Progenitor cell of endocrine pancreas (in vitro differentiated cells): ENCODE results near the gene ALKBH8. TPM values are rescaled to one million over a fixed set of nuclear protein-coding genes. Genes with fewer than 3 reads are reported as not detected.
"Not testable (repeated sequence)": the region's sequence is repeated elsewhere in the genome, so short reads cannot be mapped to it uniquely, and the experiment has no call there.

Experiments
- DNase-seq: peaks from one replicate; pipeline ENCODE4 v3.0.0; 2021; ENCODE audit warnings: low spot score; ENCODE audit not compliant: unreplicated experiment
- H3K27ac Mint-ChIP-seq: 2 replicates; pipeline ENCODE4 v1.8.0; 2021; ENCODE audit warnings: mild to moderate bottlenecking, moderate library complexity, mixed read lengths
- H3K27me3 Mint-ChIP-seq: 2 replicates; pipeline ENCODE4 v1.8.0; 2021; ENCODE audit warnings: mixed read lengths
- H3K36me3 Mint-ChIP-seq: 2 replicates; pipeline ENCODE4 v1.8.0; 2022; ENCODE audit warnings: mixed read lengths; ENCODE audit not compliant: insufficient read depth
- H3K4me1 Mint-ChIP-seq: 2 replicates; pipeline ENCODE4 v1.8.0; 2021; ENCODE audit warnings: low read depth, mixed read lengths
- H3K4me3 Mint-ChIP-seq: 2 replicates; pipeline ENCODE4 v1.8.0; 2021; ENCODE audit warnings: low read depth, mild to moderate bottlenecking, moderate library complexity, mixed read lengths
- H3K9me3 Mint-ChIP-seq: 2 replicates; pipeline ENCODE4 v1.8.0; 2021; ENCODE audit warnings: low read depth, mixed read lengths
- total RNA-seq: library from RNA; stranded (reverse); gene quantifications from 2 replicates; pipeline ENCODE4 v1.2.1, GENCODE V29; 2021
- TF ChIP-seq, protein P1 (sequence below): fragments of 200-600 bp; sonication (generic); IDR thresholded peaks from one replicate; pipeline ENCODE4 v1.5.0; 2021; ENCODE audit warnings: antibody characterized with exemption, mild to moderate bottlenecking; ENCODE audit not compliant: unreplicated experiment

ALKBH8 gene
- total RNA-seq, 1 donor from 2014 or later: 6.9 TPM

DNA sequence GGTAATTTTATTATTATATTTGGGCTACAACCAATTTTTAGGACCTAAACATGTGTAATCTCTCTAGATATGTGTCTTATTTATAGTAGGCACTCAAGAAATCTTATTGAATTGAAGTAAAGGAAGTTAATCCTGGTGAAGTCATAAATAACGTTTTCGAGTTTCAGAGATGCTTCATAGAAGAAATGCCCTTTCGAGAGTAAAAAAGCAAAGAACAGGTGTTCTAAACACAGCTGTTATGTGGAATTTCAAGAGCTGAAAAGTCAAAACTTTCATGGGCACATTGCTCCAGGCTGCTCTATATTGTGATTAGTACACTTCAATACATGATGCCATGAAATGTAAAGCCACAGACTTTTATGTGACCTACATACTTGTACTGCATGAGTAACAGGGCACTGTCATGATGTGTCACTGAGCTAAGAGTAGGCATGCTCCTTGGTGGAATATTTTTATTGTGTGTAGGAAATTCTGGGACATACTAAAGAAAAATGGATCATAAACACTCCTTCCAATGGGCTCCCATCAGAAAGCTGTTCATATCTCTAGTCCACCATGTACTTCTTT, 18.2 kb upstream of the ALKBH8 start:
- no peak for DNase-seq
- Mint-ChIP-seq H3K27me3 (peaks cover 39% of the 10 kb centered on the region), H3K4me3 (no peak overlapping the region), H3K4me1 (no peaks in the 10 kb centered on the region), H3K9me3 (no peaks in the 10 kb centered on the region), H3K36me3 (no peaks in the 10 kb centered on the region), H3K27ac (no peak overlapping the region)
- TF ChIP-seq, protein P1, sequence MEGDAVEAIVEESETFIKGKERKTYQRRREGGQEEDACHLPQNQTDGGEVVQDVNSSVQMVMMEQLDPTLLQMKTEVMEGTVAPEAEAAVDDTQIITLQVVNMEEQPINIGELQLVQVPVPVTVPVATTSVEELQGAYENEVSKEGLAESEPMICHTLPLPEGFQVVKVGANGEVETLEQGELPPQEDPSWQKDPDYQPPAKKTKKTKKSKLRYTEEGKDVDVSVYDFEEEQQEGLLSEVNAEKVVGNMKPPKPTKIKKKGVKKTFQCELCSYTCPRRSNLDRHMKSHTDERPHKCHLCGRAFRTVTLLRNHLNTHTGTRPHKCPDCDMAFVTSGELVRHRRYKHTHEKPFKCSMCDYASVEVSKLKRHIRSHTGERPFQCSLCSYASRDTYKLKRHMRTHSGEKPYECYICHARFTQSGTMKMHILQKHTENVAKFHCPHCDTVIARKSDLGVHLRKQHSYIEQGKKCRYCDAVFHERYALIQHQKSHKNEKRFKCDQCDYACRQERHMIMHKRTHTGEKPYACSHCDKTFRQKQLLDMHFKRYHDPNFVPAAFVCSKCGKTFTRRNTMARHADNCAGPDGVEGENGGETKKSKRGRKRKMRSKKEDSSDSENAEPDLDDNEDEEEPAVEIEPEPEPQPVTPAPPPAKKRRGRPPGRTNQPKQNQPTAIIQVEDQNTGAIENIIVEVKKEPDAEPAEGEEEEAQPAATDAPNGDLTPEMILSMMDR: no peak

DNA sequence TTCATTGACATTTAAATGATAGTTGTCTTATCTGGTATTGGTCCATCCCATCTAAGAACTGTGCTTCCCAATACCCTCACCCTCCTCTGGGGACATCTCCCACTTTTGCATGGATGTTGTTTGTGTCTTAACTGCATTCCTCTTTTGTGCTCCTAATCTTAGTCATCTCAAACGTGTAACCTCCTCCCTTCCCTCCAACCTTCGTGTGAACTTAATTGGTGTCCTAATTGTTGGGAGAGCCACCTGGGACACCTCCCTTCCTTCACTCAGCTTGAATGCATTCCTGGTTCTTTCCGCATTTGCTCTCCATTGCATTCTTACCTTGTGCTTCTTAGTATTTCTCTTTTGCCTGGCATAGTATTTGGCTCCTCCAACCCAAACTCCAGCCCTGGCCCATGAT, 15.6 kb upstream of the ALKBH8 start:
- Mint-ChIP-seq H3K9me3 (no peaks in the 10 kb centered on the region), H3K4me3 (no peak overlapping the region), H3K27ac (no peak overlapping the region), H3K4me1 (peaks cover 7% of the 10 kb centered on the region), H3K27me3 (peaks cover 13% of the 10 kb centered on the region), H3K36me3 (no peaks in the 10 kb centered on the region)
- DNase-seq: no peak
- TF ChIP-seq, protein P1: no peak

DNA sequence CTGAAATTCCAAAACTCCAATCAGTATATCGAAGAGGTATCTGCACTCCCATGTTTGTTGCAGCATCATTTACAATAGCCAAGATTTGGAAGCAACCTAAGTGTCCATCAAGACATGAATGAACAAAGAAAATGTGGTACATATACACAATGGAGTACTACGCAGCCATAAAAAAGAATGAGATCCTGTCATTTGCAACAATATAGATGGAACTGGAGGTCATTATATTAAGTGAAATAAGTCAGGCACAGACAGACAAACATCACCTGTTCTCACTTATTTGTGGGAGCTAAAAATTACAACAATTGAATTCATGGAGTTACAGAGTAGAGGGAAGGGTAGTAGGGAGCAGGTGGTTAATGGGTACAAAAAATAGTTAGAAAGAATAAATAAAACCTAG, 13.6 kb upstream of the ALKBH8 start:
- not testable (repeated sequence) for H3K36me3 Mint-ChIP-seq, DNase-seq, H3K4me1 Mint-ChIP-seq, H3K27me3 Mint-ChIP-seq, H3K4me3 Mint-ChIP-seq, H3K27ac Mint-ChIP-seq, H3K9me3 Mint-ChIP-seq

DNA sequence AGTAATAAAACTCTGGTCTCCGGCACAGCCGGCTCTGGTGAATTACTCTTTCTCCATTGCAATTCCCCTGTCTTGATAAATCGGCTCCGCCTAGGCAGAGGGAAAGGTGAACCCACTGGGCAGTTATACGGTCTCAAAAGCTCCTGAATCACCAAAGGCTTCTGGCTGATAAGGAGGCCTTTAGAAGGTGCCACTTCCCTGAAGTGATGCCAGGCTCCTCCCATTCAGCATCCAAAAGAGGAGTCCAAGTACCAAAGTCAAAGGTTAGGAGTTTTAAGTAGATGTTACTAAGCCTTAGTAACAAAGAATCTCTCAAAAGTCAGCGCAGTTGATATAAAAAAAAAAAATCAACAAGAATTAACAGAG, 11.8 kb upstream of the ALKBH8 start:
- no peaks in the 10 kb centered on the region for H3K9me3 Mint-ChIP-seq
- no peaks in the 10 kb centered on the region for H3K36me3 Mint-ChIP-seq
- TF ChIP-seq, protein P1: no peak
- no peak overlapping the region for H3K4me3 Mint-ChIP-seq
- no peak overlapping the region for H3K27ac Mint-ChIP-seq
- no peaks in the 10 kb centered on the region for H3K27me3 Mint-ChIP-seq
- no peak for DNase-seq
- H3K4me1 Mint-ChIP-seq: peaks cover 7% of the 10 kb centered on the region

GRCh38 chr11:107576497-107577345, 11.2 kb upstream of the ALKBH8 start:
- DNase-seq: peak; percentile 26
- H3K27ac Mint-ChIP-seq, H3K36me3 Mint-ChIP-seq, H3K4me3 Mint-ChIP-seq, H3K9me3 Mint-ChIP-seq, H3K4me1 Mint-ChIP-seq, H3K27me3 Mint-ChIP-seq: not testable (repeated sequence)
- TF ChIP-seq, protein P1: peak; percentile 80

- H3K27me3 Mint-ChIP-seq: no peaks in the 10 kb centered on the region
- no peaks in the 10 kb centered on the region for H3K9me3 Mint-ChIP-seq
- H3K27ac Mint-ChIP-seq: no peak overlapping the region
These were observed 7.9 kb upstream of the ALKBH8 start for GRCh38 chr11:107573438-107573837.

More at GRCh38 chr11:107573438-107573837, 7.9 kb upstream of the ALKBH8 start:
- DNase-seq: no peak
- Mint-ChIP-seq H3K36me3 (no peaks in the 10 kb centered on the region), H3K4me1 (peaks cover 7% of the 10 kb centered on the region), H3K4me3 (no peak overlapping the region)
- TF ChIP-seq, protein P1: no peak
